ENCODE data around the gene AGO3. TPM values are rescaled to one million over a fixed set of nuclear protein-coding genes. Genes with fewer than 3 reads are reported as not detected.
A peak's percentile ranks its signal among the peaks of the same experiment; 100 is the strongest.
"Not testable (repeated sequence)": the region's sequence is repeated elsewhere in the genome, so short reads cannot be mapped to it uniquely, and the experiment has no call there.

AGO3 gene
- total RNA-seq, 2 donors from 2014 or later, result 32.1 to 36.8 TPM

- ATAC-seq (replicated peaks), result no peak
- no peaks in the 10 kb centered on the region for H3K9me3 Mint-ChIP-seq
- H3K4me1 Mint-ChIP-seq, result peaks cover 11% of the 10 kb centered on the region
- H3K4me3 Mint-ChIP-seq, result no peak overlapping the region
- H3K36me3 Mint-ChIP-seq (ENCODE audit: low read depth), result peaks cover 5% of the 10 kb centered on the region
- no peak overlapping the region for H3K27ac Mint-ChIP-seq
- no peaks in the 10 kb centered on the region for H3K27me3 Mint-ChIP-seq
Observed at GRCh38 chr1:35935442-35936388, 4.8 kb downstream of the AGO3 start.

DNA sequence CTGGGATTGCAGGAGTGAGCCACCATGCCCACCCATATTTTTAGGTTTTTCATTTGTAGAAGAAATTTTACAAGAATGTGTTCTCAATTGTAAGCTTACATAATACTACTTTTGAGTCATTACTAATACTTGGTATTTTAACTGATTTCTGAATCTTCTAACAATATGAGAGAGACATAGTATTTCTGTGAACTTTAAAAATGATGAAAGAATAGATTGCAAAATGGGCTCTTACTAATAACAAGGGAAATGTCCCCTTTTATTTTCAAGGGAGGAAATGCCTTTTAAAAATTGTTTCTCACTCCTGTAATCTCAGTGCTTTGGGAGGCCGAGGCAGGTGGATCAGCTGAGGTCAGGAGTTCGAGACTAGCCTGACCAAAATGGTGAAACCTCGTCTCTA lies 5.9 kb downstream of the AGO3 start:
- peaks cover 19% of the 10 kb centered on the region for H3K4me1 Mint-ChIP-seq
- H3K9me3 Mint-ChIP-seq, result no peaks in the 10 kb centered on the region
- no peaks in the 10 kb centered on the region for H3K27me3 Mint-ChIP-seq
- H3K27ac Mint-ChIP-seq, result no peak overlapping the region
- ATAC-seq (replicated peaks), result no peak
- H3K4me3 Mint-ChIP-seq, result no peak overlapping the region
- H3K36me3 Mint-ChIP-seq (ENCODE audit: low read depth), result peaks cover 7% of the 10 kb centered on the region

GRCh38 chr1:35939484-35939883 lies 8.6 kb downstream of the AGO3 start:
- no peak for ATAC-seq (replicated peaks)
- Mint-ChIP-seq H3K4me3 (no peak overlapping the region), H3K36me3 (ENCODE audit: low read depth) (peaks cover 7% of the 10 kb centered on the region), H3K27me3 (no peaks in the 10 kb centered on the region), H3K27ac (no peak overlapping the region), H3K4me1 (peaks cover 17% of the 10 kb centered on the region), H3K9me3 (no peaks in the 10 kb centered on the region)

DNA sequence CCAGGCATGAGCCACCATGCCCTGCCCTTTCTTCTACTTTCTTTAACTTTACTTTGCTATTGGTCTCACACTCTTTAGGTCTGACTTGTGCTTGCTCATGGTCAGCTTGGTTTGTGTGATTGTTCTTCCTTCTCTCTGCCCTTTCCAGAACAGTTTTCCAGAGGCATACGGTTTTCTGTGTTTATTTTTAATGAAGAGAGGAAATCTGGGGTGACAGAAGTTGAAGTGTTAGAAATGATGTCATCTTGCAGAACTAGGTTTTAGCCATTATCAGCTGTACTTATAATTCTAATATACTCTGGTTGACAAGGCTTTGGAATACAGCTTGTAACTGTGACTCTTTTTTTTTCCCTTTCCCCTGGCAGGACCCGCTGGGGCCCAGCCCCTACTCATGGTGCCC lies 14.4 kb downstream of the AGO3 start:
- ATAC-seq (replicated peaks), result no peak
- Mint-ChIP-seq H3K27ac (no peak overlapping the region), H3K4me1 (peaks cover 32% of the 10 kb centered on the region), H3K4me3 (no peak overlapping the region), H3K36me3 (ENCODE audit: low read depth) (peaks cover 34% of the 10 kb centered on the region), H3K9me3 (no peaks in the 10 kb centered on the region), H3K27me3 (no peaks in the 10 kb centered on the region)

GRCh38 chr1:35947547-35947946 lies 16.6 kb downstream of the AGO3 start:
- Mint-ChIP-seq H3K9me3 (no peaks in the 10 kb centered on the region), H3K27ac (peak overlapping the region; percentile 20), H3K36me3 (ENCODE audit: low read depth) (peaks cover 34% of the 10 kb centered on the region), H3K4me3 (peak overlapping the region; percentile 5), H3K4me1 (peaks cover 15% of the 10 kb centered on the region), H3K27me3 (no peaks in the 10 kb centered on the region)
- ATAC-seq (replicated peaks), result peak; percentile 45

DNA sequence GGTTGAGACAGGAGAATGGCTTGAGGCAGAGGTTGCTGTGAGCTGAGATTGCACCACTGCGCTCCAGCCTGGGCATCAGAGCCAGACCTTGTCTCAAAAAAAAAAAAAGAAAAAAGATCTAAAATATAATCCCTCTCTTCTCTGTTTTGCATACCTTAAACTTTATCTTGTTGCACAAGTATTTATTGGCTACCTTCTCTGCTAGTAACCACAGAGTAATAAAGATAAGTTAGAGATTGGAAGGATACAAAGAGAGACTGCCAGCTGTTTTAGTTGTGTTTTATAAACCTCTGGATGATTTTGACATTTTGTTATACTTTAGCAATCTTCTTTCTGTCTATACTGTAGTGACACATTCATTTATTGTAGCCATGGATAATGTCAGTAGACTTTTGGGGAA lies 27.7 kb downstream of the AGO3 start:
- no peak for ATAC-seq (replicated peaks)
- Mint-ChIP-seq H3K27me3 (no peaks in the 10 kb centered on the region), H3K27ac (no peak overlapping the region), H3K36me3 (ENCODE audit: low read depth) (peaks cover 17% of the 10 kb centered on the region), H3K9me3 (no peaks in the 10 kb centered on the region), H3K4me3 (no peak overlapping the region), H3K4me1 (peaks cover 5% of the 10 kb centered on the region)

DNA sequence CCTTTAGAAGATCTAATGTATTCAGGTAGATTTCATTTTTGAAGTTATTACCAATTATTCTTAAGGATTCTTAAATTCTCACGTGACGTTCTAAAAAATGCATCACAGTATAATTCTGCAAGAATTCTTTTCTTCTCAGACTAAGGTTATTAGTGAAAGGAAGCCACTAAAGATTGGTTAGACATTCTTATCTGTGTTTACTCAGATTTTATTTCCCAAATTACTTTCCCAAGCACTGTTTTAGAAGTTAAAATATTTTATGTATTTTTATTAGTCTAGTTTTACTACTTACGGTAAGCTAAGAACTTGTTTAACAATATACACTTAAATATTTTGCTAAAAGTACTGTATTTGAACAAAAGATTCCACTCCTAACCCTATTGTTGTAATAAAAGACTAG lies 28.4 kb downstream of the AGO3 start:
- Mint-ChIP-seq H3K27ac (no peak overlapping the region), H3K27me3 (no peaks in the 10 kb centered on the region), H3K4me3 (no peak overlapping the region), H3K36me3 (ENCODE audit: low read depth) (peaks cover 13% of the 10 kb centered on the region), H3K4me1 (peaks cover 5% of the 10 kb centered on the region), H3K9me3 (no peaks in the 10 kb centered on the region)
- no peak for ATAC-seq (replicated peaks)

DNA sequence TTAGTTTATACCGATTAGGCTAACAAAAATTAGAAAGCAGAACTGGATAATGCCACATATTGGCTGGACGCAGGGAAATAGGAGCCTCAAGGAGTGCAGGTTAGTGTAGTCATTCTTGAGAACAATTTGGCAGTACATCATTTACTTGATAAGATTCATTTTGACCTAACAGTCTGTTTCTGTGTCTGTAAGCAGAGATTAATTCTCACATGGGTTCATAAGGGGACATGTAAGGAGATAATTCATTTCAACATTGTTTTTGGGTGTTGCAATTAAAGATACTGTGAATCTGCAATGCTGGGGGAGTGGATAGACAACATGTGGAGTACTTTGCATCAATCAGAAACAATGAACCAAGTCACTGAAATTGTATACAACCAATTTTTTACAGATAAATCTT lies 32.0 kb downstream of the AGO3 start:
- Mint-ChIP-seq H3K9me3 (no peaks in the 10 kb centered on the region), H3K27ac (no peak overlapping the region), H3K4me3 (no peak overlapping the region), H3K27me3 (no peaks in the 10 kb centered on the region), H3K36me3 (ENCODE audit: low read depth) (peaks cover 13% of the 10 kb centered on the region), H3K4me1 (no peaks in the 10 kb centered on the region)
- ATAC-seq (replicated peaks), result no peak

DNA sequence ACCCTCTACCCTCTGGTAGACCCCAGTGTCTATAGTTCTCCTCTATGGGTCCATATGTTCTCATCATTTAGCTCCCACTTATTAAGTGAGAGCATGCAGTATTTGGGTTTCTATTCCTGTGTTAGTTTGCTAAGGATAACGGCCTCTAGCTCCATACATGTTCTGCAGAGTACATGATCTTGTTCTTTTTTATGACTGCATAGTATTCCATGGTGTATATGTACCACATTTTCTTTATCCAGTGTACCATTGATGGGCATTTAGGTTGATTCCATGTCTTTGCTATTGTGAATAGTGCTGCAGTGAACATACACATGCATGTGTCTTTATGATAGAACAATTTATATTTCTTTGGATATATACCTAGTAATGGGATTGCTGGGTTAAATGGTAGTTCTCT lies 33.4 kb downstream of the AGO3 start:
- not testable (repeated sequence) for H3K9me3 Mint-ChIP-seq; ATAC-seq (replicated peaks); H3K27ac Mint-ChIP-seq; H3K27me3 Mint-ChIP-seq; H3K4me3 Mint-ChIP-seq; H3K4me1 Mint-ChIP-seq
- peaks cover 26% of the 10 kb centered on the region for H3K36me3 Mint-ChIP-seq (ENCODE audit: low read depth)

DNA sequence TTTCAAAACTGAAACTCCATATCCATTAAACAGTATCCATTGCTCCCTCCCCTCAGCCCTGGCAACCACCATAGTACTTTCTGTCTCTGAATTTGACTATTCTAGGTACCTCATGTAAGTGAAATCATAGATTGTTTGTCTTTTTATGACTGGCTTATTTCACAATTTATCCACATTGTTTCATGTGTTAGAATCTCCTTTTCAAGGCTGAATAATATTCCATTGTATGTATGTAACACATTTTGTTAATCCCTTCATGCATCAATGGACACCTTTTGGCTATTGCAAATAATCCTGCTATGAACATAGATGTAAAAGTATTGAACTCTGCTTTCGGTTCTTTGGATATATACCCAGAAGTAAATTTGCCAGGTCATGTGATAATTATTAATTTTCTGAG lies 37.5 kb downstream of the AGO3 start:
- no peaks in the 10 kb centered on the region for H3K4me1 Mint-ChIP-seq
- H3K27me3 Mint-ChIP-seq, result no peaks in the 10 kb centered on the region

DNA sequence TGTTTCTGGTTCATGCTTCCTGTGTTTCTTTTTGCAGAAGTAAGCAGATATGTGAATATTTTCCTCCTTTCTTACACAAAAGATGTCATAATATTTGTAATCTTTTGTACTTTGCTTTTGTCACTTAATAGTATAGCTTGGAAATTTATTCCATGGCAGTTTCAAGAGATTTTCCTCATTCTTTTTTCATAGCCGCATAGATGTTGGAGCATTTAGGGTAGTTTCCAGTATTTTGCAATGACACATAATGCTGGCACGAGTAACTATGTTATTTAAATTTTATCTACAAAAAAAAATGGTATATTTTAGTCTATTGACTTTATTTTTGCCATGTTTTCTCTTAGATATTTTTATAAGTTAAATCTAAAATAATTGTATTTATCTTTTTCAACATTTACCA lies 40.7 kb downstream of the AGO3 start:
- Mint-ChIP-seq H3K36me3 (ENCODE audit: low read depth) (peaks cover 92% of the 10 kb centered on the region), H3K27me3 (no peaks in the 10 kb centered on the region), H3K27ac (no peak overlapping the region), H3K9me3 (no peaks in the 10 kb centered on the region), H3K4me3 (no peak overlapping the region), H3K4me1 (peaks cover 10% of the 10 kb centered on the region)
- no peak for ATAC-seq (replicated peaks)

More for the DNA sequence above, 37.5 kb downstream of the AGO3 start:
- H3K36me3 Mint-ChIP-seq (ENCODE audit: low read depth), result peaks cover 60% of the 10 kb centered on the region
- H3K27ac Mint-ChIP-seq, result no peak overlapping the region
- H3K4me3 Mint-ChIP-seq, result no peak overlapping the region
- H3K9me3 Mint-ChIP-seq, result no peaks in the 10 kb centered on the region
- ATAC-seq (replicated peaks), result no peak

- H3K4me3 Mint-ChIP-seq; H3K4me1 Mint-ChIP-seq; H3K9me3 Mint-ChIP-seq; ATAC-seq (replicated peaks); H3K27ac Mint-ChIP-seq; H3K27me3 Mint-ChIP-seq: not testable (repeated sequence)
- H3K36me3 Mint-ChIP-seq (ENCODE audit: low read depth), result peaks cover 87% of the 10 kb centered on the region
Observed at GRCh38 chr1:35972631-35973030, 41.7 kb downstream of the AGO3 start.

DNA sequence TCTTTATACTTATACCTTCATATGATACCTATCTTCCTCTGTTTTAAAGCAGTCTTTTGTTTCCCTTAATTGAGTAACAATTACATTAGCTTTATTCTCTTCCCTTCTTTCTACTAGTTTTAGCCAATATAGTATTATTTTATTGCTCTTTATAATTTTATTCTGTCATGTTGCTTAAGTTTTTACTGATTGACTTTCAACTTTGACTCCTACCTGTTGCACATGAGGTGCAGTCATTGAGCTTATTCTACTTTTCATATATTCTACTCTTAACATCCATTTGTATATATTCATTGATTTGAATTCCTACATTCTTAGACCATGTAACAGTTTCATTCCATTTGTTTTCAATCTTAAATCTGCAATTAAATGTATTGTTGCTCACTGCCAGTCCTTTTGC lies 49.2 kb downstream of the AGO3 start:
- Mint-ChIP-seq H3K27me3 (no peaks in the 10 kb centered on the region), H3K27ac (no peak overlapping the region), H3K4me1 (no peaks in the 10 kb centered on the region), H3K4me3 (no peak overlapping the region), H3K9me3 (no peaks in the 10 kb centered on the region), H3K36me3 (ENCODE audit: low read depth) (peaks cover 82% of the 10 kb centered on the region)
- ATAC-seq (replicated peaks), result no peak

- peak; percentile 68 for ATAC-seq (replicated peaks)
- Mint-ChIP-seq H3K4me3 (no peak overlapping the region), H3K27ac (no peak overlapping the region)
Observed at GRCh38 chr1:35988237-35988636, 57.3 kb downstream of the AGO3 start.

DNA sequence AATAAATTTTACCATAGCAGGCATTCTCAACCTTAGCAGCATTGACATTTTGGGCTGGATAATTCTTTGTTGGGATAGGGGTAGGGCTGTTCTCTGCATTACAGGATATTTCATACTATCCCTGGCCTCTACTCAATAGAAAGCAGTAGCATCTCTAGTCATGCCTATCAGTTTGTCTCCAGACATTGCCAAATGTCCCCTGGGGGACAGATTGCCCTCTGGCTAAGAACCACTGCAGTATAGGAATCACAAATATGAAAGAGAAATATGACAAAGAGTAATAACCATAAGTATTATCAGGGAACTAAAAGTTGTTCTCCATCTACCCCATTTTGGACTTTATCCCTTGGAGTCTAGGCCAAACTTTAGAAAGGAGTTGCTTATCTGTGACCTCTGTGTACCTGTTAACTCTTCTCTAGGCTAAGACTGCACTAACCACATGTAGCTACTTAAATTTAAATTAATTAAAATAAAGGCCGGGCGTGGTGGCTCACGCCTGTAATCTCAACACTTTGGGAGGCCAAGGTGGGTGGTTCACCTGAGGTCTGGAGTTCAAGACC lies 76.1 kb downstream of the AGO3 start:
- no peaks in the 10 kb centered on the region for H3K9me3 Mint-ChIP-seq
- no peak for ATAC-seq (replicated peaks)
- H3K27me3 Mint-ChIP-seq, result no peaks in the 10 kb centered on the region
- peaks cover 43% of the 10 kb centered on the region for H3K36me3 Mint-ChIP-seq (ENCODE audit: low read depth)
- no peak overlapping the region for H3K4me3 Mint-ChIP-seq
- H3K4me1 Mint-ChIP-seq, result no peaks in the 10 kb centered on the region
- no peak overlapping the region for H3K27ac Mint-ChIP-seq

More at GRCh38 chr1:35988237-35988636, 57.3 kb downstream of the AGO3 start:
- Mint-ChIP-seq H3K36me3 (ENCODE audit: low read depth) (peaks cover 46% of the 10 kb centered on the region), H3K27me3 (no peaks in the 10 kb centered on the region), H3K9me3 (no peaks in the 10 kb centered on the region), H3K4me1 (no peaks in the 10 kb centered on the region)
